ENCODE results near the gene TANC1. TPM values are rescaled to one million over a fixed set of nuclear protein-coding genes. Genes with fewer than 3 reads are reported as not detected.

The TANC1 gene
- total and polyA plus RNA-seq, 2 of the 4 experiments (the other 2 are of a cell fraction): 10.2 to 12.9 TPM

- Histone ChIP-seq H4K20me1 (ENCODE audit: insufficient read depth, low read length) (no peaks in the 10 kb centered on the region), H2AK9ac (replicated peaks; ENCODE audit: low read depth, low read length, poor library complexity) (no peak overlapping the region), H2BK15ac (ENCODE audit: low read depth, low read length) (no peak overlapping the region), H3K9me1 (ENCODE audit: insufficient read depth, low read length) (peaks cover 16% of the 10 kb centered on the region), H3K4ac (ENCODE audit: low read depth, low read length) (no peak overlapping the region), H2AK5ac (ENCODE audit: low read depth, low read length) (no peak overlapping the region), H3K9ac (ENCODE audit: low read depth, low read length) (no peak overlapping the region), H2AFZ (replicated peaks; ENCODE audit: low read length, poor library complexity) (no peak overlapping the region), H3K27ac (ENCODE audit: insufficient read depth, low read length) (no peak overlapping the region), H3K4me3 (ENCODE audit: insufficient read depth, low read depth, low read length) (no peak overlapping the region), H3K4me2 (ENCODE audit: low read depth, low read length) (no peak overlapping the region), H3K9me3 (ENCODE audit: control insufficient read depth, insufficient read depth, low read length) (no peaks in the 10 kb centered on the region), H3K4me1 (ENCODE audit: control insufficient read depth, insufficient read depth, low read length) (peaks cover 15% of the 10 kb centered on the region), H3K56ac (ENCODE audit: extremely low read depth, insufficient read depth, low read length) (no peak overlapping the region), H3K23ac (ENCODE audit: low read depth, low read length) (0 out of 2 replicates have a peak overlapping the region, but pooled peaks have one; percentile 11), H4K91ac (ENCODE audit: insufficient read depth, low read depth, low read length) (no peak overlapping the region), H3K27me3 (ENCODE audit: control insufficient read depth, insufficient read depth, low read length) (no peaks in the 10 kb centered on the region), H3K36me3 (ENCODE audit: control insufficient read depth, insufficient read depth, low read length) (peaks cover 19% of the 10 kb centered on the region), H4K5ac (ENCODE audit: low read depth, low read length) (no peak overlapping the region), H3K14ac (replicated peaks; ENCODE audit: low read depth, low read length) (no peak overlapping the region), H3K79me1 (ENCODE audit: low read depth in 1 of 2, low read length in 2 of 2) (peaks cover 9 to 37% of the 10 kb centered on the region in 2 experiments; a peak in 3 of 4 replicates), H2BK120ac (ENCODE audit: low read depth, low read length) (no peak overlapping the region), H2BK20ac (ENCODE audit: low read depth, low read length) (no peak overlapping the region), H3K18ac (ENCODE audit: low read depth, low read length) (no peak overlapping the region), H2BK5ac (ENCODE audit: low read depth, low read length, poor library complexity, severe bottlenecking) (no peak overlapping the region), H4K8ac (ENCODE audit: low read depth in 2 of 2, low read length in 2 of 2) (no peak overlapping the region)
- ChIA-PET POLR2A (ENCODE audit: unreplicated experiment) (no interaction called here), CTCF (interaction anchor here (1.3 kb wide), 1 partner anchor 15 kb away, joined by 5 read pairs; no protein-coding TSS in a partner anchor)
- ATAC-seq (ENCODE audit: low read depth) (no peak), DNase-seq (no peak)
- in situ Hi-C loops (cut with MboI; ENCODE audit: low sequenced_read_pairs): no loop called here
- no TSS peak for BruUV-seq (replicated peaks)
- WGBS, 2 experiments (ENCODE audit: extremely low coverage in 2 of 2, insufficient read length in 1 of 2): no CpG with 5 or more reads among the region's 8 CpGs
- TF ChIP-seq RAD21 (IDR thresholded peaks at IDR 0.05; ENCODE audit: low read length) (no peak), NFE2L2 (IDR thresholded peaks at IDR 0.05; ENCODE audit: low read depth, low read length) (no peak), USF2 (IDR thresholded peaks at IDR 0.05; ENCODE audit: low read depth, low read length) (no peak), CHD1 (IDR thresholded peaks at IDR 0.05; ENCODE audit: low read depth, low read length) (no peak), CEBPB (IDR thresholded peaks at IDR 0.05; ENCODE audit: low read depth, low read length) (no peak), RFX5 (IDR thresholded peaks at IDR 0.05; ENCODE audit: low read depth, low read length) (no peak), BHLHE40 (IDR thresholded peaks at IDR 0.05; ENCODE audit: low read depth, low read length) (no peak), CTCF (conservative IDR thresholded peaks at IDR 0.05; ENCODE audit: low read depth, low read length) (no peak), POLR2A (IDR thresholded peaks at IDR 0.05; ENCODE audit: low read depth, low read length) (no peak), FOS (IDR thresholded peaks at IDR 0.05; ENCODE audit: low read depth, low read length) (no peak), SMC3 (IDR thresholded peaks at IDR 0.05; ENCODE audit: low read depth, low read length) (no peak), RCOR1 (IDR thresholded peaks at IDR 0.05; ENCODE audit: insufficient replicate concordance, low read length) (no peak), MXI1 (IDR thresholded peaks at IDR 0.05; ENCODE audit: borderline replicate concordance, low read depth, low read length) (no peak), MAFK (IDR thresholded peaks at IDR 0.05; ENCODE audit: low read depth, low read length) (no peak), MAZ (IDR thresholded peaks at IDR 0.05; ENCODE audit: borderline replicate concordance, low read depth, low read length) (no peak)
- TF ChIP-seq, protein P1, sequence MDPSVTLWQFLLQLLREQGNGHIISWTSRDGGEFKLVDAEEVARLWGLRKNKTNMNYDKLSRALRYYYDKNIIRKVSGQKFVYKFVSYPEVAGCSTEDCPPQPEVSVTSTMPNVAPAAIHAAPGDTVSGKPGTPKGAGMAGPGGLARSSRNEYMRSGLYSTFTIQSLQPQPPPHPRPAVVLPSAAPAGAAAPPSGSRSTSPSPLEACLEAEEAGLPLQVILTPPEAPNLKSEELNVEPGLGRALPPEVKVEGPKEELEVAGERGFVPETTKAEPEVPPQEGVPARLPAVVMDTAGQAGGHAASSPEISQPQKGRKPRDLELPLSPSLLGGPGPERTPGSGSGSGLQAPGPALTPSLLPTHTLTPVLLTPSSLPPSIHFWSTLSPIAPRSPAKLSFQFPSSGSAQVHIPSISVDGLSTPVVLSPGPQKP (IDR thresholded peaks at IDR 0.05; ENCODE audit: borderline replicate concordance, low read depth, low read length): no peak
- intact Hi-C loops (cut with micrococcal nuclease): no loop called here
- dilution Hi-C loops (cut with HindIII; ENCODE audit: low sequenced_read_pairs, unreplicated experiment): no loop called here
Measured at GRCh38 chr2:159148901-159149300, 180.5 kb downstream of the TANC1 start.

Data from IMR-90 (cell line).